Karpas-422 (cell line): ENCODE measurements around the gene TMEM256. TPM values are rescaled to one million over a fixed set of nuclear protein-coding genes. Genes with fewer than 3 reads are reported as not detected.

ENCODE experiments used
- total RNA-seq: library from RNA; depleted of rRNA; stranded (reverse); fragments of >200 nt; shearing (Covaris generic); gene quantifications from 2 replicates; pipeline ENCODE4 v1.2.3, GENCODE V29; 2014; ENCODE audit warnings: low replicate concordance; rRNA removed

Gene TMEM256
- total RNA-seq, 1 experiment from 2014 or later: 330 TPM

Other genes starting within 250 kb of the TMEM256 start
- 1.2 TPM in 1 of 2 replicates, not detected in the other for gene ASGR1, start 224.7 kb downstream of the TMEM256 start, total RNA-seq
- gene DLG4, start 184.3 kb downstream of the TMEM256 start, total RNA-seq: 8.5 and 24.1 TPM in 2 replicates
- gene ACADVL, start 184.2 kb downstream of the TMEM256 start, total RNA-seq: 245 and 371 TPM in 2 replicates
- gene DVL2, start 169.6 kb downstream of the TMEM256 start, total RNA-seq: 75.2 and 117 TPM in 2 replicates
- 36.7 and 69.3 TPM in 2 replicates for gene PHF23, start 164.6 kb downstream of the TMEM256 start, total RNA-seq
- 218 and 301 TPM in 2 replicates for gene GABARAP, start 161.6 kb downstream of the TMEM256 start, total RNA-seq
- gene CTDNEP1, start 152.4 kb downstream of the TMEM256 start, total RNA-seq: 52.6 and 87.8 TPM in 2 replicates
- 38.8 and 53.4 TPM in 2 replicates for gene ELP5, start 151.9 kb downstream of the TMEM256 start, total RNA-seq
- gene CLDN7, start 141.6 kb downstream of the TMEM256 start, total RNA-seq: not detected in 2 replicates
- gene SLC2A4, start 122.4 kb downstream of the TMEM256 start, total RNA-seq: 0.14 TPM in 1 of 2 replicates, not detected in the other
- gene YBX2, start 109.5 kb downstream of the TMEM256 start, total RNA-seq: not detected in 2 replicates
- 231 and 326 TPM in 2 replicates for gene EIF5A, start 96.5 kb downstream of the TMEM256 start, total RNA-seq
- gene GPS2, start 88.7 kb downstream of the TMEM256 start, total RNA-seq: 36.9 and 63.1 TPM in 2 replicates
- gene NEURL4, start 74.8 kb downstream of the TMEM256 start, total RNA-seq: 11.1 and 21.2 TPM in 2 replicates
- gene ACAP1, start 67.6 kb downstream of the TMEM256 start, total RNA-seq: 51.0 and 85.0 TPM in 2 replicates
- gene KCTD11, start 51.9 kb downstream of the TMEM256 start, total RNA-seq: 5.1 and 6.8 TPM in 2 replicates
- gene TMEM95, start 48.9 kb downstream of the TMEM256 start, total RNA-seq: not detected in 2 replicates
- gene TNK1, start 23.0 kb downstream of the TMEM256 start, total RNA-seq: 0.75 and 3.8 TPM in 2 replicates
- 39.8 and 40.4 TPM in 2 replicates for gene PLSCR3, start 9.6 kb downstream of the TMEM256 start, total RNA-seq
- gene NLGN2, start 3.7 kb upstream of the TMEM256 start, total RNA-seq: not detected in 2 replicates
- gene SPEM1, start 16.2 kb upstream of the TMEM256 start, total RNA-seq: not detected in 2 replicates
- gene SPEM2, start 21.5 kb upstream of the TMEM256 start, total RNA-seq: not detected in 2 replicates
- not detected in 2 replicates for gene SPEM3, start 24.8 kb upstream of the TMEM256 start, total RNA-seq
- gene TMEM102, start 31.3 kb upstream of the TMEM256 start, total RNA-seq: 3.0 and 9.9 TPM in 2 replicates
- gene FGF11, start 35.4 kb upstream of the TMEM256 start, total RNA-seq: 0.32 and 0.67 TPM in 2 replicates
- gene CHRNB1, start 41.0 kb upstream of the TMEM256 start, total RNA-seq: 3.6 and 6.6 TPM in 2 replicates
- 5.5 and 7.2 TPM in 2 replicates for gene ZBTB4, start 75.5 kb upstream of the TMEM256 start, total RNA-seq
- not detected in 2 replicates for gene SLC35G6, start 77.3 kb upstream of the TMEM256 start, total RNA-seq
- 78.8 and 169 TPM in 2 replicates for gene POLR2A, start 80.3 kb upstream of the TMEM256 start, total RNA-seq
- not detected in 2 replicates for gene TNFSF12, start 145.0 kb upstream of the TMEM256 start, total RNA-seq
- gene TNFSF13, start 154.7 kb upstream of the TMEM256 start, total RNA-seq: 0.90 and 4.0 TPM in 2 replicates
- 62.8 and 96.1 TPM in 2 replicates for gene SENP3, start 157.8 kb upstream of the TMEM256 start, total RNA-seq
- 3.8 and 6.0 TPM in 2 replicates for gene CD68, start 175.5 kb upstream of the TMEM256 start, total RNA-seq
- gene MPDU1, start 179.8 kb upstream of the TMEM256 start, total RNA-seq: 25.4 and 27.0 TPM in 2 replicates
- 1.2 and 1.6 TPM in 2 replicates for gene SOX15, start 186.0 kb upstream of the TMEM256 start, total RNA-seq
- gene FXR2, start 210.8 kb upstream of the TMEM256 start, total RNA-seq: 40.5 and 42.3 TPM in 2 replicates
- gene SAT2, start 223.7 kb upstream of the TMEM256 start, total RNA-seq: 36.0 and 55.0 TPM in 2 replicates
- 0.58 and 1.2 TPM in 2 replicates for gene SHBG, start 226.0 kb upstream of the TMEM256 start, total RNA-seq
- not detected in 2 replicates for gene ATP1B2, start 246.8 kb upstream of the TMEM256 start, total RNA-seq